Parathyroid adenoma (tissue), 2 donors: ENCODE data around the gene SUPT4H1.

Experiments
- H2AFZ ChIP-seq: fragments of 300-600 bp; sonication (generic); one replicate; pipeline ENCODE4 v1.7.0; 2017; ENCODE audit warnings: antibody characterized with exemption, mild to moderate bottlenecking
- H3K27ac ChIP-seq: fragments of 300-600 bp; sonication (generic); one replicate; pipeline ENCODE4 v1.7.0; 2017
- H3K27me3 ChIP-seq: fragments of 300-600 bp; sonication (generic); one replicate; pipeline ENCODE4 v1.7.0; 2017; ENCODE audit warnings: low read length; ENCODE audit not compliant: control insufficient read depth, insufficient read depth
- H3K36me3 ChIP-seq: fragments of 300-600 bp; sonication (generic); one replicate; pipeline ENCODE4 v1.7.0; 2017; ENCODE audit warnings: low read length; ENCODE audit not compliant: control insufficient read depth, insufficient read depth
- H3K4me1 ChIP-seq: fragments of 300-600 bp; sonication (generic); one replicate; pipeline ENCODE4 v1.7.0; 2017; ENCODE audit warnings: control low read depth
- H3K4me2 ChIP-seq: fragments of 300-600 bp; sonication (generic); one replicate; pipeline ENCODE4 v1.7.0; 2017; ENCODE audit warnings: low read length
- H3K4me3 ChIP-seq: fragments of 300-600 bp; sonication (generic); one replicate; pipeline ENCODE4 v1.7.0; 2017; ENCODE audit warnings: low read depth, low read length
- H3K79me2 ChIP-seq: fragments of 300-600 bp; sonication (generic); one replicate; pipeline ENCODE4 v1.7.0; 2017; ENCODE audit warnings: control low read depth
- H3K9ac ChIP-seq: fragments of 300-600 bp; sonication (generic); one replicate; pipeline ENCODE4 v1.7.0; 2017; ENCODE audit warnings: mild to moderate bottlenecking
- H3K9me3 ChIP-seq: fragments of 300-600 bp; sonication (generic); one replicate; pipeline ENCODE4 v1.7.0; 2017; ENCODE audit warnings: low read length; ENCODE audit not compliant: control insufficient read depth
- CTCF ChIP-seq: fragments of 300-600 bp; sonication (generic); IDR thresholded peaks from one replicate; pipeline ENCODE4 v1.7.0; 2017; ENCODE audit warnings: antibody characterized with exemption, mild to moderate bottlenecking
- donor health status: primary hyperparathyroidism.

SUPT4H1 gene

GRCh38 chr17:58356231-58356630, 4.2 kb upstream of the SUPT4H1 start:
- no peak overlapping the region for H3K27ac ChIP-seq
- H2AFZ ChIP-seq, result no peak overlapping the region
- H3K36me3 ChIP-seq, result no peaks in the 10 kb centered on the region
- peaks cover 3% of the 10 kb centered on the region for H3K4me1 ChIP-seq
- no peak overlapping the region for H3K4me3 ChIP-seq
- H3K9me3 ChIP-seq, result no peaks in the 10 kb centered on the region
- H3K79me2 ChIP-seq, result peaks cover 7% of the 10 kb centered on the region
- TF ChIP-seq CTCF, result no peak
- no peak overlapping the region for H3K4me2 ChIP-seq
- H3K27me3 ChIP-seq, result no peaks in the 10 kb centered on the region
- no peak overlapping the region for H3K9ac ChIP-seq

- H3K4me1 ChIP-seq, result peaks cover 6% of the 10 kb centered on the region
- H3K27me3 ChIP-seq, result no peaks in the 10 kb centered on the region
- H3K27ac ChIP-seq, result no peak overlapping the region
- peaks cover 7% of the 10 kb centered on the region for H3K79me2 ChIP-seq
- no peak overlapping the region for H3K9ac ChIP-seq
- no peaks in the 10 kb centered on the region for H3K9me3 ChIP-seq
- no peaks in the 10 kb centered on the region for H3K36me3 ChIP-seq
- H2AFZ ChIP-seq, result no peak overlapping the region
- TF ChIP-seq CTCF, result no peak
- H3K4me2 ChIP-seq, result no peak overlapping the region
- no peak overlapping the region for H3K4me3 ChIP-seq
Observed at GRCh38 chr17:58354541-58355216, 2.7 kb upstream of the SUPT4H1 start.

- H3K4me2 ChIP-seq, result no peak overlapping the region
- H3K9me3 ChIP-seq, result no peaks in the 10 kb centered on the region
- H3K79me2 ChIP-seq, result peaks cover 7% of the 10 kb centered on the region
- H3K9ac ChIP-seq, result no peak overlapping the region
- peaks cover 8% of the 10 kb centered on the region for H3K4me1 ChIP-seq
- H3K36me3 ChIP-seq, result no peaks in the 10 kb centered on the region
- peak overlapping the region; percentile 97 for H2AFZ ChIP-seq
- no peak for TF ChIP-seq CTCF
- H3K27ac ChIP-seq, result no peak overlapping the region
- H3K27me3 ChIP-seq, result no peaks in the 10 kb centered on the region
- H3K4me3 ChIP-seq, result peak overlapping the region; percentile 99
Observed at GRCh38 chr17:58353389-58353825, 1.4 kb upstream of the SUPT4H1 start.

GRCh38 chr17:58352596-58353388, 791 bp upstream of the SUPT4H1 start:
- H3K79me2 ChIP-seq, result peaks cover 7% of the 10 kb centered on the region

More at GRCh38 chr17:58352596-58353388, 791 bp upstream of the SUPT4H1 start:
- Histone ChIP-seq H3K9me3 (no peaks in the 10 kb centered on the region), H3K27ac (peak overlapping the region; percentile 74), H2AFZ (peak overlapping the region; percentile 97), H3K4me1 (peaks cover 8% of the 10 kb centered on the region), H3K4me3 (peak overlapping the region; percentile 99), H3K4me2 (peak overlapping the region; percentile 93), H3K27me3 (no peaks in the 10 kb centered on the region), H3K36me3 (no peaks in the 10 kb centered on the region), H3K9ac (peak overlapping the region; percentile 3)
- no peak for TF ChIP-seq CTCF
